Neural progenitor cell (in vitro differentiated cells): ENCODE measurements around the gene TXNDC11.

Experiments
- EZH2 ChIP-seq: fragments of 200-600 bp; sonication (generic); IDR thresholded peaks from 2 replicates; pipeline ENCODE4 v1.6.1; 2017; ENCODE audit warnings: antibody characterized with exemption, mild to moderate bottlenecking, moderate library complexity
- EZH2phosphoT487 ChIP-seq: fragments of 200-600 bp; sonication (generic); IDR thresholded peaks from 2 replicates; pipeline ENCODE4 v1.6.1; 2017; ENCODE audit warnings: antibody characterized with exemption
- TF ChIP-seq, protein P1 (sequence below): fragments of 200-600 bp; sonication (generic); IDR thresholded peaks from 2 replicates; pipeline ENCODE4 v1.5.1; 2017; ENCODE audit warnings: antibody characterized with exemption, mild to moderate bottlenecking

GRCh38 chr16:11729787-11730186, 12.9 kb downstream of the TXNDC11 start:
- TF ChIP-seq, protein P1, sequence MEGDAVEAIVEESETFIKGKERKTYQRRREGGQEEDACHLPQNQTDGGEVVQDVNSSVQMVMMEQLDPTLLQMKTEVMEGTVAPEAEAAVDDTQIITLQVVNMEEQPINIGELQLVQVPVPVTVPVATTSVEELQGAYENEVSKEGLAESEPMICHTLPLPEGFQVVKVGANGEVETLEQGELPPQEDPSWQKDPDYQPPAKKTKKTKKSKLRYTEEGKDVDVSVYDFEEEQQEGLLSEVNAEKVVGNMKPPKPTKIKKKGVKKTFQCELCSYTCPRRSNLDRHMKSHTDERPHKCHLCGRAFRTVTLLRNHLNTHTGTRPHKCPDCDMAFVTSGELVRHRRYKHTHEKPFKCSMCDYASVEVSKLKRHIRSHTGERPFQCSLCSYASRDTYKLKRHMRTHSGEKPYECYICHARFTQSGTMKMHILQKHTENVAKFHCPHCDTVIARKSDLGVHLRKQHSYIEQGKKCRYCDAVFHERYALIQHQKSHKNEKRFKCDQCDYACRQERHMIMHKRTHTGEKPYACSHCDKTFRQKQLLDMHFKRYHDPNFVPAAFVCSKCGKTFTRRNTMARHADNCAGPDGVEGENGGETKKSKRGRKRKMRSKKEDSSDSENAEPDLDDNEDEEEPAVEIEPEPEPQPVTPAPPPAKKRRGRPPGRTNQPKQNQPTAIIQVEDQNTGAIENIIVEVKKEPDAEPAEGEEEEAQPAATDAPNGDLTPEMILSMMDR: no peak
- TF ChIP-seq EZH2 (no peak), EZH2phosphoT487 (no peak)
